ENCODE data around the gene TIMP2. TPM values are rescaled to one million over a fixed set of nuclear protein-coding genes. Genes with fewer than 3 reads are reported as not detected.

Gene TIMP2
- total RNA-seq, 4 donors from 2014 or later = 139 to 161 (median 150) TPM

DNA sequence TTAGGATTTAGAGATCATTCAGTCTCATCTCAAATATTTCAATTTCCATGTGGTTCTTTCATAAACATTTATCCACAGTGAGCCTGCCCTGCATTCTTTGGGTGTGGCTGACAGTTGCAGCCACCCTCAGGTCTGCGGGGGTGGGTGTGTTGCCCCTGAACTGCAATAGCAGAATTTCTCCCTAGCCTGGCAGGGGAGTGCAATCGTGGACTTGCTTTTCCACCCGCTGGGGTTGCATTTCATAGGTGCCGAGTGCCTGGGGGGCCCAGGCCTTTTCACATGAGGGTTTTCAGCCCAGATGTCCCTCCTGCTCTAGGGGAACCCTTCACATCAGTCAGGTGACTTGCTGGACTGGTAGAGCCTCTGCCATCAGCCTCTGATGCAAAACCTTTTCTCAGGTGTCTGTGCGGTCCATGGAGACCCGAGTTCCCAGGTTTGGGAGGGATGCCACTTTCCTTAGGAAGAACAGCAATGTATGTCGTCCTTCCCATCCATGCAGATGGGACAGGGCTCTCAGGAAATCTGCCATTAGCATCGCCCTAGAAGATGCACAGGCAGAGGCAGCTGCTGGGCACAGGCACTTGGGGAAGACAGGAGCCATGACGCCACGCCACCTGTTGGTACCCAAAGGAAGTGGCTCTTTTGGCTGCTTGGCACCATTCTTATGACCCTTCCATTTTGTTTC is 82.2 kb downstream of the TIMP2 start:
- no peak for DNase-seq (ENCODE audit: low spot score)
- no peak for ATAC-seq (ENCODE audit: low FRiP score)
- no peak for TF ChIP-seq CTCF (IDR thresholded peaks at IDR 0.05)

DNA sequence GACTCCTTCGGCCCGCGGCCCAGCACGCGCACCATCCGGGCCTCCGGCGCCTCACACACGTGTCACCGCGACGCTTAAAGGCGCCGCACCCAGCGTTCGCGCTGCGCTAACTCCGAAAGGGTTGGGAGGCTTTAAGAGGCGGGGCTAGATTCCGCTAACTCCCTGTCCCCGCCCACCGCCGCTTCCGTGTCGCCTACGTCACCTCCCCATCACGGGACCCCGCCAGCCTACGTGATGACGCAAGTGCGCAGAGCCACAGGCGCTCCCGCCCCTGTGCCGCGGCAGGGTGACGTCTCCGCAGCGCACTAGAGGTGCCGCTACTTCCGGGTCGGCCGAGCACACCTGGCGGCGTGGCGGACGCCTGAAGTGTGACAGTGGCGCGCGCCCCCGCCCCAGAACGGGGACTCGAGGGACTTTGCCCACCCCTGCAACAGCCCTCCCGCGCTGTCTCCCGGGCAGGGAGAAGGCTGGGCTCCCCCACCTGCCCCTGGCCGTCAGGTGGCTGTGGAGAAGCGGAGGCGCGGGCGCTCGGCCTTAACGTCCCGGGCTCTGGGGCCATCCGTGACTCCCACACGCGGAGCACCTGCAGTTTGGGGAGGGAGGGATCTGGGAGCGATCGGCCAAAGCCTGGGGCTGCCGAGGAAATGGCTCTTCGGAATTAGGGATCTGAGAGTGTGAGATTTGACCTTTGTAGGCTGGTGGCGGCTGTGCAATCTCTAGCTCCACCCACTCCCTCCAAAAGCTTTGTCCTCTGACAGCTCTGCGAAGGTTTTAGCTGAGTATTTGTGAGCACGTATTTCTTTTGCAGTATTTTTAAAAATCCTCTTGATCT is 84.2 kb downstream of the TIMP2 start, which contains the start of gene USP36:
USP36 (minus strand) TSS at position 35 of the 832 bp plus-strand sequence. CDS start 4,451 bp downstream, outside the sequence.
- ATAC-seq (ENCODE audit: low FRiP score) = peak; percentile 94

GRCh38 chr17:78840530-78840779 is 84.7 kb downstream of the TIMP2 start:
- TF ChIP-seq CTCF (IDR thresholded peaks at IDR 0.05) = no peak
- DNase-seq (ENCODE audit: low spot score) = no peak
- ATAC-seq (ENCODE audit: low FRiP score) = peak; percentile 38

More for the DNA sequence above, 84.2 kb downstream of the TIMP2 start, which contains the start of gene USP36:
- peak; percentile 98 for DNase-seq (ENCODE audit: low spot score)
- no peak for TF ChIP-seq CTCF (IDR thresholded peaks at IDR 0.05)

- DNase-seq (ENCODE audit: low spot score) = no peak
- ATAC-seq (ENCODE audit: low FRiP score) = peak; percentile 3
- no peak for TF ChIP-seq CTCF (IDR thresholded peaks at IDR 0.05)
Observed at GRCh38 chr17:78839762-78840529, 85.2 kb downstream of the TIMP2 start.

- no peak for TF ChIP-seq CTCF (IDR thresholded peaks at IDR 0.05)
- ATAC-seq (ENCODE audit: low FRiP score) (no peak), DNase-seq (ENCODE audit: low spot score) (no peak)
Observed at GRCh38 chr17:78839235-78839761, 85.9 kb downstream of the TIMP2 start.

- TF ChIP-seq CTCF (IDR thresholded peaks at IDR 0.05) = no peak
- ATAC-seq (ENCODE audit: low FRiP score) (no peak), DNase-seq (ENCODE audit: low spot score) (no peak)
Observed at GRCh38 chr17:78838574-78839005, 86.6 kb downstream of the TIMP2 start.
